Epithelial cell of esophagus (primary cell): ENCODE data around the gene GPC2.
A peak's percentile ranks its signal among the peaks of the same experiment; 100 is the strongest.

Source experiments
- DNase-seq: peaks from one replicate; pipeline ENCODE4 v3.0.0; 2010; ENCODE audit warnings: low read depth
- H3K4me3 ChIP-seq: 2 replicates; pipeline ENCODE4 v1.5.1; 2011; ENCODE audit warnings: mild to moderate bottlenecking, low read length, control low read depth
- CTCF ChIP-seq: IDR thresholded peaks from 2 replicates; pipeline ENCODE4 v1.5.1; 2011; ENCODE audit warnings: low read depth, mild to moderate bottlenecking, low read length, control low read depth, inconsistent platforms; ENCODE audit not compliant: insufficient read depth; ENCODE audit errors: missing control alignments

The GPC2 gene

GRCh38 chr7:100170101-100170897 lies 6.9 kb downstream of the GPC2 start:
- no peak for DNase-seq
- H3K4me3 ChIP-seq, result no peak overlapping the region
- no peak for TF ChIP-seq CTCF

- no peak overlapping the region for H3K4me3 ChIP-seq
- no peak for TF ChIP-seq CTCF
- no peak for DNase-seq
Observed at GRCh38 chr7:100169147-100169850, 7.9 kb downstream of the GPC2 start.

- peak overlapping the region; percentile 51 for H3K4me3 ChIP-seq
- DNase-seq, result peak; percentile 32
- TF ChIP-seq CTCF, result no peak
Observed at GRCh38 chr7:100167912-100168323, 9.3 kb downstream of the GPC2 start.

GRCh38 chr7:100166970-100167911 lies 9.9 kb downstream of the GPC2 start:
- TF ChIP-seq CTCF, result no peak
- no peak for DNase-seq
- peak overlapping the region; percentile 51 for H3K4me3 ChIP-seq

DNA sequence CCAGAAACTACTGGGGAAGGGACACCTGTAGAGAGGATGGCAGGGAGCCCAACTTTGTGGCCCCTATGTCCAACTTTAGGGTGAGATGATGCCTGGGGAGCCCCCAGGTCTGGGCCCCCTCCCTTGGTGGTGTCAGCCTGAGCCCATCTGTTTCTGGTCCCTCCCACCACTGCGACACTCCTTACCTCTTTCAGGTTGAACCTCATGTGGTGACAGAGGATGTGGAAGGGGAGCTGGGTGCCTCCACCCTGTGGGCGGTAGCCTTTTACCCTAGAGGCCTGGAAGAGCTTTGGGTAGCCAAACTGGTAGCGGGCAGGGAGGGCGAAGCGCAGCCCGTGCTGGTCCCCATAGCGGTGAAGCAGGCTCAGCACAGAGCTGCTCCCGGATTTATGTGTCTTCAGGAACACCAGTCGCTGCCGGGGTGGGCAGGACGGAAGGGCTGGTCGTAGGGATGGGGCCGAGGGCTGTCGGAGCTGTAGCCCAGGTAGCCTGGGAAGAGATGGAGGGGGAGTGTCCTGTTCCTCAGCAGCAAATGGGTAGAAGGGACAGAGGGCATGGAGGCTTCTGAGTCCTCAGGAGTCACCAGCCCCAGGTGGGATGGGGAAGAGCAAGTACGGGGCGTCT lies 10.8 kb downstream of the GPC2 start:
- no peak overlapping the region for H3K4me3 ChIP-seq
- DNase-seq, result no peak
- TF ChIP-seq CTCF, result no peak

DNA sequence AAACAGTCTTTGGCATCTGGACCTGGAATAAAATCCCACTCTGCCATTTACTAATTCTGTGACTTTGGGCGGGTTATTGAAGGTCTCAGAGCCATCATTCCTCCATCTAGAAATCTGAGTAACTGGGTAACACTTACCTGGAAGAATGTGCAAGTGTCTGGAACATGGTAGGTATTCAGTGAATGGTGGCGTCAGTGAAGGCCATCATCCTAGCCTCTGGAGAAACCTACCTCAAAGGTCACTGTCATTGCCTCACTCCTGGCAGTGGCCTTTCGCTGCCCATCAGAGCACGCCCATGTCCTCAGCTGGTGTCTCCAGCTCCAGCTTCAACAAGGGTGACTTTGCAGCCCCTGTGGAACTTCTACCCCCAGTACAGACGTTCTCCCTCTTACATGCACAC lies 13.3 kb downstream of the GPC2 start:
- DNase-seq, result no peak
- H3K4me3 ChIP-seq, result no peak overlapping the region
- no peak for TF ChIP-seq CTCF
